Muscle of leg (tissue), 11 donors: Measurements from ENCODE around the gene CARM1. TPM values are rescaled to one million over a fixed set of nuclear protein-coding genes. Genes with fewer than 3 reads are reported as not detected.

Experiments used
- DNase-seq: peaks from one replicate; pipeline ENCODE4 v3.0.0; 2013
- H3K27ac ChIP-seq: one replicate; pipeline ENCODE4 v1.5.1; 2013; ENCODE audit warnings: mild to moderate bottlenecking, low read length, control low read depth
- H3K27me3 ChIP-seq: one replicate; pipeline ENCODE4 v1.6.1; 2013; ENCODE audit warnings: low read length; ENCODE audit not compliant: control insufficient read depth, insufficient read depth
- H3K36me3 ChIP-seq: one replicate; pipeline ENCODE4 v1.6.1; 2013; ENCODE audit warnings: low read length; ENCODE audit not compliant: control insufficient read depth, insufficient read depth
- H3K4me1 ChIP-seq: one replicate; pipeline ENCODE4 v1.6.1; 2013; ENCODE audit warnings: low read length; ENCODE audit not compliant: control insufficient read depth, insufficient read depth
- H3K4me3 ChIP-seq: one replicate; pipeline ENCODE4 v1.5.1; 2013; ENCODE audit warnings: low read length, control low read depth
- H3K9me3 ChIP-seq: replicated peaks from 2 replicates; pipeline ENCODE4 v1.6.1; 2013; ENCODE audit warnings: low read depth, low read length; ENCODE audit not compliant: control insufficient read depth
- WGBS: methylation state at CpG from one replicate; pipeline ENCODE4 v1.1.5; 2013; ENCODE audit warnings: missing lambda C conversion rate; ENCODE audit not compliant: insufficient coverage; 5-methylcytosine and 5-hydroxymethylcytosine counted together
- polyA plus RNA-seq, 8 donors: library from polyadenylated mRNA; unstranded; fragments of 120-200 nt; gene quantifications; one replicate each; pipeline versions ENCODE4 v1.2.1 to v1.2.3, GENCODE V29; 2013; ENCODE audit warnings: inconsistent platforms in 1 of 8, low replicate concordance in 1 of 8; ENCODE audit not compliant: insufficient read length in 8 of 8, insufficient read depth in 1 of 8
- total RNA-seq: library from RNA; stranded (reverse); fragments of 120-200 nt; gene quantifications from one replicate; pipeline ENCODE4 v1.2.4, GENCODE V29; 2013

CARM1 gene
- total and polyA plus RNA-seq, 9 donors, result 21.4 to 72.1 (median 61.1) TPM

DNA sequence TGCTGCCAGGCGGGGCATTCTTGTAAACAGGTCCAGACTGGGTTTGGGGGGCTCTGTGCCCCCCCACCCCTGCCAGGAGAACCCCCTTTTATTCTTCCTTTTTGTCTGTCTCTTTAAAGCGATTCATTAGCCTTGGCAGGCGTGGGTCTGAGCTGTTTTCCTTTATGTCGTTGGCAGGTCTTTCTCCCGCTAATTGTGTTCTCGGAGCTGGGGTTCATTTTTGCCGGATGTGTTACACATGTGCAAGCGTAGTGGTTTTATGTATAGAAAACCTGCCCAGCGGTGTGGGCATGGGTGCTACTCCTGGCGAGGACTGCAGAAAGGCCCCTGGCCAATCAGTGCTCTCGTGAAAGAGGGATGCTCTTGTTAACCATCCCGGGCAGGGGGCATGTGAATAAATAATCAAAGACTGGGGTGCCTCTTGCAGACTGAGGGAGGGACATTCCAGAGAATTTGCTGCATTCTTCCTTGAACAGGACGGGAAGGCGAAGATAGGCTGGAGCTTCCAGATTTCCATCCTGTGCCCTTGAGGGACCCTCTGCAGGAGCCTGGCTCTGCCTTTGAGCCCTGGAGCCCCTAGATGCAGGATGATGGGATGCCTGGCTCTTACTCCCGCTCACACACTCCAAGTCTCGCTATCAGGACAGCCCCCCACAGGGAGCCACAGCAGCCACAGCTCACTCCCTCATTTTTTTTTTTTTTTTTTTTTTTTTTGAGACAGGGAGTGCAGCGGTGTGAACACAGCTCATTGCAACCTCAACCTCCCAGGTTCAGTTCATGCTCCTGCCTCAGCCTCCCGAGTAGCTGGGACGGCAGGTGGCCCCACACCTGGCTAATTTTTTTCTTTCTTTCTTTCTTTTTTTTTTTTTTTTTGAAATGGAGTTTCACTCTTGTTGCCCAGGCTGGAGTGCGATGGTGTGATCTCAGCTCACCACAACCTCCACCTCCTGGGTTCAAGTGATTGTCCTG lies 14.1 kb downstream of the CARM1 start:
- H3K27ac ChIP-seq, result no peak overlapping the region
- WGBS, result 33% methylated on average over 11 of the region's 20 CpGs
- H3K4me1 ChIP-seq, result peaks cover 53% of the 10 kb centered on the region

DNA sequence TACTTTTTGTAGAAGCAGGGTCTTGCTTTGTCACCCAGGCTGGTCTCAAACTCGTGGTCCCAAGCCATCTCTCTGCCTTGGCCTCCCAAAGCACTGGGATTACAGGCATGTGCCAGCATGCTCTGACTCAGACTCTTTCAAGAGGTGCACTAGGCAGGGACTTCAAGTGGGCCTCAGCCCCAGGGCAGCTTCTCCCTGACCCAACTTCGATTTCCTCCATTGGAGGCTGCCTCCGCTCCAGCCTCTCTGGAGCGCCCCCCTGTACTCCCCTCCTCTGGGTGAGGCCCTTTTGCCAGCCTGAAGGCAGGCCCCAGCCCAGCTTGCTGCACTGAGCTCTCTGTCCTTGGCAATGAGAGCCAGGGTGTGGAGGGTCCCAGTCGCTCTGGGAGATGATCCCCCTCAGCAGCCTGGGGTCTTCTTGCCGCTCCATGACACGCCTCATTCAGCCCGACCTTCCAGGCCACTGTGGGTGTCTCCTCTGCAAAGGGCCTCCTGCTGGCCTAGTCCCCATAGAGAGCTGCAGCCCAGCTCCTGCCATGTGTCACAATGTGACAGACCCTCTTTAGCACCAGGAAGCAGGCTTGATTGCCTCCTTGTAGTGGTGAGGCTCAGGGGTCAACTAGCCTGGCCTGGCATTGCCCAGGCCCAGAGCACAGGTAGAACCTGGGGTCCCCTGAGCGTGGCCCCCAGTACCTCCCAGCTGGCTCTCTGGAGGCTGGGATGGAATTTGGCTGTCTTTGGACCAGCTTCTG lies 16.4 kb downstream of the CARM1 start:
- 62% methylated on average over 8 of the region's 9 CpGs for WGBS
- H3K36me3 ChIP-seq, result peaks cover 5% of the 10 kb centered on the region
- no peaks in the 10 kb centered on the region for H3K27me3 ChIP-seq
- peaks cover 55% of the 10 kb centered on the region for H3K4me1 ChIP-seq
- no peak for DNase-seq
- H3K27ac ChIP-seq, result peak overlapping the region; percentile 24
- H3K4me3 ChIP-seq, result no peak overlapping the region
- no peaks in the 10 kb centered on the region for H3K9me3 ChIP-seq

More for the DNA sequence above, 14.1 kb downstream of the CARM1 start:
- no peaks in the 10 kb centered on the region for H3K9me3 ChIP-seq
- H3K36me3 ChIP-seq, result peaks cover 9% of the 10 kb centered on the region
- no peak overlapping the region for H3K4me3 ChIP-seq
- H3K27me3 ChIP-seq, result no peaks in the 10 kb centered on the region
- DNase-seq, result no peak

DNA sequence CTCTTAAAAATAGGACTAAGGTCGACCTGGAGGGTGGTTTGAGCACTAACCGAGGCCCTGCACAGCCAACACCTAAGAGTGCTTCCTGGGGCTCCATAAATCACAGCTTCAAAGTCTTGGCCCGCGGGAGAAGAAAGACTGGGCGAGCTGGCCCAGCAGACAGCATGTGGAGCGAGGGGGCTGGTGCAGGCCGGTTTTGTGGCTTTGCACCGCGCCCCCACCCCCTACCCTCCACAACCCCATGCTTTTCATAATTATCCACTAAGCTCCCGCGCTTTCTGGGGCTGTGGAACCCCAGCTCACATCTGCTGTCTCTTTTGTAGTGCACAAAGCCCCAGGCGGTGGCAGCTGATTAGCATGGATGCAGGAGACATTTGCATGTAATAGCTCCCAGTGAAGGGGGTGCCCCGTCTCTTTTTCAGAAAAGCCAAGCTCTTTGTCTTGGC lies 17.1 kb downstream of the CARM1 start:
- peaks cover 54% of the 10 kb centered on the region for H3K4me1 ChIP-seq
- H3K27me3 ChIP-seq, result no peaks in the 10 kb centered on the region
- 23% methylated on average over 8 of the region's 13 CpGs for WGBS
- no peaks in the 10 kb centered on the region for H3K36me3 ChIP-seq
- H3K4me3 ChIP-seq, result no peak overlapping the region
- H3K9me3 ChIP-seq, result no peaks in the 10 kb centered on the region
- DNase-seq, result no peak
- no peak overlapping the region for H3K27ac ChIP-seq

DNA sequence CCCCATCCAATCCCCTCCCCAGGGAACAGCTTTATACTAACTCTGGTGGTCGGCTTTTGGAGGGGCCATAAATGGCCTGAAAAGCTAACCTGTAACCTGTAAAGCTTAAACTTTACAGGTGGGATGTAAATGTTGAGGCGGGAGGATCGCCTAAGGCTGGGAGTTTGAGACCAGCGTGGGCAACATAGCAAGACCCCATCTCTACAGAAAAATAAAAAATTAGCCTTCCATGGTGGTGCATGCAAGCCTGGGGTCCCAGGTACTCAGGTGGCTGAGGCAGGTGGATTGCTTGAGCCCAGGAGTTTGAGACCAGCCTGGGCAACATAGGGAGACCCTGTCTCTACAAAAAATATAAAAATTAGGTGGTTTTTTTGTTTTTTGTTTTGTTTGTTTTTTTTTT lies 18.5 kb downstream of the CARM1 start:
- Histone ChIP-seq H3K27me3 (no peaks in the 10 kb centered on the region), H3K36me3 (no peaks in the 10 kb centered on the region), H3K27ac (no peak overlapping the region), H3K9me3 (no peaks in the 10 kb centered on the region), H3K4me3 (no peak overlapping the region), H3K4me1 (peaks cover 61% of the 10 kb centered on the region)
- WGBS, result no CpG with 5 or more reads among the region's 4 CpGs
- no peak for DNase-seq

DNA sequence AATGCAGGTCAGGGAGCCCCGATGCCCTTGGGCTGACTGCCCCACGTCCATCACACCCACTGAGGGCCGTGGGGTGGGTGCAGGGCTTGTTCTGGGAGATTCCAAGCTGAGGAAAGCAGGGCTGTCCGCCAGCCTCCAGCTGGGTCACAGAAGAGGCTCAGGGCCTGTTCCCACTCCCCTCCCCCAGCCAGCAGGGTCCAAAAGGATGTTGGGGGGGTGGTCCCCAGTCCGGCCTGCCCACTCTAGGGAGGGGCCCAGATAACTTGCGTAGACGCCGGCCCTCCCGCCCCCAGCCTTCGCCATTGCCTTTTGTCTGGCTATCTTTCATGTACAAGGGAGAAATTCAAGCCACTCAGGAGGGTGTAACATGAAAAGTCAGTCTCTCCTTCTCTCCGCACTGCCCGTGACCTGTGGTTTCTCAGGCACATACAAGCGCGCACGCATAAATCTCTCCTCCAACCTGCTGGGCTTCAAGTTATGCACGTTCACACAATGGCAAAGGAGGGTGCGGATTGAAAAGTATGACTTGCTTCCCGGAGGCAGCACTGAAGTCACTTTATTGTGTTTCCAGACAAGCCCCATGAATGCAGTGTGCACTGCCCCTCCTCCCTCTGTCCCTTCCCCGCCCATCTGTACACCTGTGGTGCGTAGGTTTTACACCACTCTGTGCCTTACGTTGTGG lies 20.2 kb downstream of the CARM1 start:
- 31% methylated on average over 7 of the region's 21 CpGs for WGBS
- peak overlapping the region; percentile 93 for H3K27ac ChIP-seq
- H3K4me3 ChIP-seq, result no peak overlapping the region
- H3K4me1 ChIP-seq, result peaks cover 76% of the 10 kb centered on the region
- peaks cover 4% of the 10 kb centered on the region for H3K36me3 ChIP-seq
- peak; percentile 85 for DNase-seq
- H3K9me3 ChIP-seq, result no peaks in the 10 kb centered on the region
- no peaks in the 10 kb centered on the region for H3K27me3 ChIP-seq

DNA sequence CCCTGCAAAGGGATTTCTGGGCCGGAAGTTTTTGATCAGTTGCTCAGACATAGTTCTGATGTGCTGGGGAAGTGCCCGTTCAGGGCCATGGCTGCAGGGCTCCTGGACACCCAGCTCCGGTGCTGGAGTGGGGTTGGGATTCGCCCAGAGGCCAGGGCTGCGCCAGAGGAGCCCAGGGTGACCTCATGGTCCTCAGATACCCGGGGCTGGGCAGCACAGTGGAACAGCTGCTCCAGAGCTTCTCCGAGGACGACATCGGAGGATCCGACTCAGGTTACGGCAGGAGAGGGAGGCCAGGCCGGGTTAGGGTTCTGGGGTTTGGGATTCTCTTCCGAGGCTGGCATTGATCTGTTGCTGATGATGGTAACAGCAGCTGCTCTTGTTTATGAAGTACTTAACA lies 20.9 kb downstream of the CARM1 start:
- Histone ChIP-seq H3K9me3 (no peaks in the 10 kb centered on the region), H3K4me1 (peaks cover 78% of the 10 kb centered on the region), H3K27me3 (no peaks in the 10 kb centered on the region), H3K27ac (peak overlapping the region; percentile 93), H3K4me3 (no peak overlapping the region), H3K36me3 (peaks cover 4% of the 10 kb centered on the region)
- WGBS, result 45% methylated on average over 8 of the region's 13 CpGs
- DNase-seq, result peak; percentile 80

DNA sequence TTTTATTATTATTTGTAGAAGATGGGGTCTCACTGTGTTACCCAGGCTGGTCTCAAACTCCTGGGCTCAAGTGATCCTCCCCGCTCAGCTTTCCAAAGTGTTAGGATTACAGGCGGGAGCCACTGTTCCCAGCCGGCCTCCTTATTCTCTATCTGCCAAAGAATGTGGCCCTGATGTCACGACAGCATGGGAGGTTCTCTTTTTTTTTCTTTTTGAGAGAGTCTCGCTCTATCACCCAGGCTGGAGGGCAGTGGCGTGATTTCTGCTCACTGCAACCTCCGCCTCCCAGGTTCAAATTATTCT lies 23.5 kb downstream of the CARM1 start:
- H3K27me3 ChIP-seq, result no peaks in the 10 kb centered on the region
- no peak overlapping the region for H3K4me3 ChIP-seq
- no peak overlapping the region for H3K27ac ChIP-seq
- no peaks in the 10 kb centered on the region for H3K9me3 ChIP-seq
- WGBS, result 90% methylated on average over 2 of the region's 7 CpGs
- peaks cover 80% of the 10 kb centered on the region for H3K4me1 ChIP-seq
- no peak for DNase-seq
- peaks cover 7% of the 10 kb centered on the region for H3K36me3 ChIP-seq

DNA sequence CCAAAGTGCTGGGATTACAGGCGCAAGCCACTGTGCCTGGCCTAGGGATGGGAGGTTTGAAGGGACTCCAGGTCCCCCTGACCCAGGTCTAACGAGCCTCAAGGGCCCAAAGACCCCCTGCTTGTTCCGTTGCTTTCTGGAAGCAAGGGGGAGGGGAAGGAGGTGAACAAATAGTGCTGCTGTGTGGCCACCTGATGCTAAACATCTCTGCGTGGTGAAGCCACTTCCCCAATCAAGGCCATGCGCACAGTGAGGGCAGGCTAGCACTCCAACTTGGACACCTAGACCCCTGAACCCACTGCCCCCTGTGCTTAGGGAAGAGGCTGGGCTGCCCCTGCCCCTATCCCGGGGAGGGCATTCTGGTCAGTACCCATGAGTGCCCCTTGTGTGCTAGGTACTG lies 24.0 kb downstream of the CARM1 start:
- Histone ChIP-seq H3K27ac (no peak overlapping the region), H3K9me3 (no peaks in the 10 kb centered on the region), H3K4me3 (no peak overlapping the region), H3K27me3 (no peaks in the 10 kb centered on the region), H3K36me3 (peaks cover 7% of the 10 kb centered on the region), H3K4me1 (peaks cover 80% of the 10 kb centered on the region)
- no peak for DNase-seq
- 81% methylated on average over 5 of the region's 6 CpGs for WGBS

DNA sequence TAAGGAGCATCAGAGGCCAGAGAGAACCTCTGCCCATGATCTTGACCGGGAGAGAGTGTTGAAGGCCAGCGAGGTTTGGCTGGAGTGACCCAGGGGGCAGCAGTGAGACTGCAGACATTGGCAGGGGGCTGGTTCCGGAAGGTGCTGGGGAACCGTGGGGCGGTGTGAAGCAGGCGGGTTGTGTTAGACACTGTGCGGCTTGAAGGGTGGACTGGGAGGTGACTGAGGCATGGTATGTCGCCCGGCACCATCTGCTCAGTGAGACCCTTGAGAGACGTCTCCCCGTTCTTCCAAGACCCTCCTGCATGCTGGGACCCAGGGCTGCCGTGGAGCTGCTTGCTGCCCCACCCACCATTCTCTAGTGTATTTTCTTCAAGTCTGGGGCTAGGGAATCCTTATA lies 24.6 kb downstream of the CARM1 start:
- Histone ChIP-seq H3K27ac (no peak overlapping the region), H3K36me3 (peaks cover 7% of the 10 kb centered on the region), H3K4me1 (peaks cover 77% of the 10 kb centered on the region), H3K9me3 (no peaks in the 10 kb centered on the region), H3K4me3 (no peak overlapping the region), H3K27me3 (no peaks in the 10 kb centered on the region)
- 73% methylated on average over 6 of the region's 12 CpGs for WGBS
- DNase-seq, result no peak
